ENCODE data around the gene ETS1.
"Not testable (repeated sequence)": the region's sequence is repeated elsewhere in the genome, so short reads cannot be mapped to it uniquely, and the experiment has no call there.

ETS1 gene

DNA sequence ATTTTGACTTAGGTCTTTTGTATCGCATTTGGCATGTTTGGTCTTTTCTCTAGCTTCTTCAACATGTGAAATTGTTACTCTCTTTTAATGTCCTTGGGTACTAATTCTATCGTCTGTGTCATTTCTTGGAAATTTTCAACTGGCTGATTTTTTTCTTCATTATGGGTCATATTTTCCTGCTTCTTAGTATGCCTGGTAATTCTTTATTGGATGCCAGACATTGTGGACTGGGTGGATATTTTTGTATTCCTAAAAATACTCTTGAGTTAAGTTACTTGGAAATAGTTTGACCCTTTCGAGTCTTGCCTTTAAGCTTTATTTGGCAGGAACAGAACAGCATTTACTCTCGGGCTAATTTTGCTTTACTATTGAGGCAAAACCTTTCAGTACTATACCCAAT is 140.1 kb downstream of the ETS1 start:
- no peak overlapping the region for H3K4me3 ChIP-seq (ENCODE audit: low read depth, low read length)

DNA sequence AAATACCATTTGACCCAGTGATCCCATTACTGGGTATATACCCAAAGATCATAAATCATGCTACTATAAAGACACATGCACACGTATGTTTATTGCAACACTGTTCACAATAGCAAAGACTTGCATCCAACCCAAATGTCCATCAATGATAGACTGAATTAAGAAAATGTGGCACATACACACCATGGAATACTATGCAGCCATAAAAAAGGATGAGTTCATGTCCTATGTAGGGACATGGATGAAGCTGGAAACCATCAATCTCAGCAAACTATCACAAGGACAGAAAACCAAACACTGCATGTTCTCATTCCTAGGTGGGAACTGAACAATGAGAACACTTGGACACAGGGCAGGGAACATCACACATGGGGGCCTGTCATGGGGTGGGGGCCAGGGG is 141.4 kb downstream of the ETS1 start:
- H3K4me3 ChIP-seq (ENCODE audit: low read depth, low read length), result not testable (repeated sequence)

More for the DNA sequence above, 140.1 kb downstream of the ETS1 start:
- TF ChIP-seq, protein P1, sequence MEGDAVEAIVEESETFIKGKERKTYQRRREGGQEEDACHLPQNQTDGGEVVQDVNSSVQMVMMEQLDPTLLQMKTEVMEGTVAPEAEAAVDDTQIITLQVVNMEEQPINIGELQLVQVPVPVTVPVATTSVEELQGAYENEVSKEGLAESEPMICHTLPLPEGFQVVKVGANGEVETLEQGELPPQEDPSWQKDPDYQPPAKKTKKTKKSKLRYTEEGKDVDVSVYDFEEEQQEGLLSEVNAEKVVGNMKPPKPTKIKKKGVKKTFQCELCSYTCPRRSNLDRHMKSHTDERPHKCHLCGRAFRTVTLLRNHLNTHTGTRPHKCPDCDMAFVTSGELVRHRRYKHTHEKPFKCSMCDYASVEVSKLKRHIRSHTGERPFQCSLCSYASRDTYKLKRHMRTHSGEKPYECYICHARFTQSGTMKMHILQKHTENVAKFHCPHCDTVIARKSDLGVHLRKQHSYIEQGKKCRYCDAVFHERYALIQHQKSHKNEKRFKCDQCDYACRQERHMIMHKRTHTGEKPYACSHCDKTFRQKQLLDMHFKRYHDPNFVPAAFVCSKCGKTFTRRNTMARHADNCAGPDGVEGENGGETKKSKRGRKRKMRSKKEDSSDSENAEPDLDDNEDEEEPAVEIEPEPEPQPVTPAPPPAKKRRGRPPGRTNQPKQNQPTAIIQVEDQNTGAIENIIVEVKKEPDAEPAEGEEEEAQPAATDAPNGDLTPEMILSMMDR (IDR thresholded peaks at IDR 0.05; ENCODE audit: borderline replicate concordance, insufficient read depth, low read depth, low read length), result no peak

DNA sequence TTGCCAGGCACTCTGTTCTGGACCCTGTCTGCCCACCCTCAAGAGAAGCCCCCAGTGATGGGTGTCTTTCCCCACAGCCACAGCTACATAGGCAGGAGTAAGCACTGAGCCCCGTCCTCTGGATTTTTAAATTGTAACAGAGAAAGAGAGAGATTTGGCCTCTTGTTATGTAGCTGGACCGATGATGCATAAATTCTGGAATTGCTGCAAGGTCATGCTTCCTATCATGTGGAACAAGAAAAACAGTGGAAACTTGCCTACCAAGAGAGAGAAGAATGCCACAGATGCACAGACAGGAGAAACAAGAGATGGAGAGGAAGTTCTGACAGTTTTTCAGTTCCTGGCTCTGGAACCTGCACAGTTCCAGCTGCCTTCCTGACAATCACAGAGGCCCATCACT is 150.2 kb downstream of the ETS1 start:
- TF ChIP-seq, protein P1 (IDR thresholded peaks at IDR 0.05; ENCODE audit: borderline replicate concordance, insufficient read depth, low read depth, low read length), result no peak
- no peak overlapping the region for H3K4me3 ChIP-seq (ENCODE audit: low read depth, low read length)

DNA sequence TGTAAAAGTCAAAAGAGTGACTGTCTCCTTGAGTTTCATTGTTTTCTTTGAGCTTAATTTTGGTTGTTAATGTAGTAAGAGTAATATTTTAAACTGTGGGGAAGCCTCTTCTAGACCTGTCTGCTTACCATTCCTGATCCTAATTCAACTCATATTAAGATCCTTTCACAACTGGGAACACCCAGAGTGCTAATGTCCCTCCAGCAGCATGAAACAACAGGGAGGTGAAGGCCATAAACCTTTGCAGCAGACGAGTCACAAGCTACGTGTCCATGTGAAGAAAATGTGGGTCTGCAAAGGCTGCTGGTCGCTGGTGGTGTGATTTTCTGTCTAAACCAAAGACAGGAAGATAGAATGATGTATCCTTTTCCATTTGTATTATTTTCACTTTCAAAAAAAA is 152.5 kb downstream of the ETS1 start:
- H3K4me3 ChIP-seq (ENCODE audit: low read depth, low read length), result no peak overlapping the region
- TF ChIP-seq, protein P1 (IDR thresholded peaks at IDR 0.05; ENCODE audit: borderline replicate concordance, insufficient read depth, low read depth, low read length), result no peak

DNA sequence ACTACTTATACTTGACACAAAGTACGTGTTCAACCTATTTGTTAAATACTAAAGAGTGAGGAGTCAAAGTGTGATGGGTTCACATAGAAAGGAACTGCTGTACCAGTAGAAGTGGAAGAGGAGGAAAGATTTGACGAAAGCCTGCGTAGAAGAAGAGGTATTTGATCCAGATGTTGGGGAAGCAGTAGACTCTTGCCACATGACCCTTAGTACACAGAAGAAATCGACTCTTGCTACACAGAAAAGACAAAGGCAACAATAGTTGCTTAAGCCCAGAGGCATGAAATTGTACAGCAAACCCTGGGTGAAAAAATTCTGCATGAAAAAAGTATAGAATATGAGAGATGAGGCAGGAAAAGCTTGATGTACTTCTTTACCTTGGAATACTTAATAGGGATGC is 152.9 kb downstream of the ETS1 start:
- no peak overlapping the region for H3K4me3 ChIP-seq (ENCODE audit: low read depth, low read length)
- TF ChIP-seq, protein P1 (IDR thresholded peaks at IDR 0.05; ENCODE audit: borderline replicate concordance, insufficient read depth, low read depth, low read length), result no peak

DNA sequence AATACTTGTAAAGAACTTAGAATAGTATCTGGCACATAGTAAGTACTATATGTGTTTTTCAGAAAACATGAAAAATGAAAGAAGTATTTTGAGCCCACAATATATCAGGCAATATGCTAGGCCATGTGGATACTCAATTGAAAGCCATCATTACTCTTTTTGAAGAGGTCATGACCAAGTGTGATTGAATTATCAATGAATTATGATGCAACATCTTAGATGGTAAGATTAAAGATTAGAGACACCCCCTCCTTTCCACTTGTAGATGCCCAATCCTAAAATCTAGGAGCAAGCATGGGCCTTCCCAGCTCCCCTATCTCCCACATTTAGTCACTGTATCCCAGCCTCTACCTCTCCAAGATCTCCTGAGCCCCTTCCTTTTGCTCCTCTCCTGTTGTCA is 154.4 kb downstream of the ETS1 start:
- H3K4me3 ChIP-seq (ENCODE audit: low read depth, low read length), result no peak overlapping the region
- TF ChIP-seq, protein P1 (IDR thresholded peaks at IDR 0.05; ENCODE audit: borderline replicate concordance, insufficient read depth, low read depth, low read length), result no peak

DNA sequence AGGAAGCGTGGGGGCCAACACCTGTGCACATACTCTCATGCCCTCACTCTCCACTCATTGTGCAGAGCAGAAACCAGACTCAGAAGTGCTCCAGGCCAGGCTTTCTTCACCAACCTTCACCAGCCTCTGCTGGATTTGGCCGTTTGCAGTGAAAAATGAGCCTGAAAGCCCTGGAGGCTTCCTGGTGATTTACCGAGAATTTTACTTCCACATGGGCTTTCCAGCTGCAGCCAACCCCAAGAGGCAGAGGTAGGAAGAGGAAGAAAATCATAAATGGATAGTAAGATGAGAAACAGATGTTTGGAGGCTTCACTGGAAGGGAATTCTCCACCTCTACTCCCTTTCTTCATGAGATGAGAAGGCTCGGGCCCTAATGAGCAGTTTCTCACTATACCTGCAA is 155.4 kb downstream of the ETS1 start:
- H3K4me3 ChIP-seq (ENCODE audit: low read depth, low read length), result no peak overlapping the region
- TF ChIP-seq, protein P1 (IDR thresholded peaks at IDR 0.05; ENCODE audit: borderline replicate concordance, insufficient read depth, low read depth, low read length), result no peak

DNA sequence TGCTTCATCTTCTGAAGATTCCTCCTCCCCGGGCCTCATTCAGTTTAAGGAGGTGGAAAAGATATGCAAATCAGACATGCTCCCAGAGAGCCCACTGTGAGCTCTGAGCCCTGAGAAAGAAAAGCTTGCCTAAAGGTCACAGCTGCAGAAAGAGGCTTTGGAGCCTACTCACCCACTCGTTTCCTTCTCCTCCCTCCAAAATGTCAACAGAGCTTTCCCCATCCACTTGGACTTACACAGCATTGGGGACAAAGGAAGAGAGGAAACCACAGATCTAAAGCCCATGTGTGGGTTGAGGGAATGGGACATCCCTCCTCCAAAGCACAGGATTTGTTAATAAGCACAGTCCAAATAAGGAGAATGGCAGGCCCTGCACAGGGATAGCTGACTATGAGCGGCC is 158.4 kb downstream of the ETS1 start:
- TF ChIP-seq, protein P1 (IDR thresholded peaks at IDR 0.05; ENCODE audit: borderline replicate concordance, insufficient read depth, low read depth, low read length), result no peak

More for the DNA sequence above, 158.4 kb downstream of the ETS1 start:
- H3K4me3 ChIP-seq (ENCODE audit: low read depth, low read length), result no peak overlapping the region

Measured in GM12875 (cell line).